ENCODE measurements around the gene CLMN.

CLMN gene

GRCh38 chr14:95192311-95192710 lies 127.4 kb downstream of the CLMN start:
- Histone ChIP-seq H3K36me3 (ENCODE audit: insufficient read depth, low read length) (no peaks in the 10 kb centered on the region), H3K4me3 (no peak overlapping the region), H3K27ac (no peak overlapping the region), H3K9me3 (ENCODE audit: low read depth, low read length) (no peaks in the 10 kb centered on the region; the same call in 1 of the 2 replicates), H3K9ac (ENCODE audit: insufficient read length) (no peak overlapping the region)
- no peak for DNase-seq (ENCODE audit: low read depth, low spot score)
- TF ChIP-seq POLR2AphosphoS5 (IDR thresholded peaks at IDR 0.05; ENCODE audit: borderline replicate concordance, low read depth, low read length) (no peak), FOXP2 (optimal IDR thresholded peaks at IDR 0.05; ENCODE audit: control extremely low read depth, extremely low read length, insufficient read depth) (no peak), EZH2 (IDR thresholded peaks at IDR 0.05) (no peak)

- Histone ChIP-seq H3K4me3 (no peak overlapping the region), H3K27ac (no peak overlapping the region), H3K36me3 (ENCODE audit: insufficient read depth, low read length) (no peaks in the 10 kb centered on the region), H3K9me3 (ENCODE audit: low read depth, low read length) (no peaks in the 10 kb centered on the region; the same call in 1 of the 2 replicates), H3K9ac (ENCODE audit: insufficient read length) (no peak overlapping the region)
- no peak for TF ChIP-seq FOXP2 (optimal IDR thresholded peaks at IDR 0.05; ENCODE audit: control extremely low read depth, extremely low read length, insufficient read depth)
- TF ChIP-seq POLR2AphosphoS5 (IDR thresholded peaks at IDR 0.05; ENCODE audit: borderline replicate concordance, low read depth, low read length) = no peak
- TF ChIP-seq EZH2 (IDR thresholded peaks at IDR 0.05) = no peak
- DNase-seq (ENCODE audit: low read depth, low spot score) = no peak
Measured at GRCh38 chr14:95191445-95192199, 128.1 kb downstream of the CLMN start.

GRCh38 chr14:95190857-95191256 lies 128.9 kb downstream of the CLMN start:
- Histone ChIP-seq H3K27ac (no peak overlapping the region), H3K9ac (ENCODE audit: insufficient read length) (no peak overlapping the region), H3K9me3 (ENCODE audit: low read depth, low read length) (no peaks in the 10 kb centered on the region; the same call in 1 of the 2 replicates), H3K4me3 (no peak overlapping the region), H3K36me3 (ENCODE audit: insufficient read depth, low read length) (no peaks in the 10 kb centered on the region)
- DNase-seq (ENCODE audit: low read depth, low spot score) = no peak
- no peak for TF ChIP-seq FOXP2 (optimal IDR thresholded peaks at IDR 0.05; ENCODE audit: control extremely low read depth, extremely low read length, insufficient read depth)
- TF ChIP-seq EZH2 (IDR thresholded peaks at IDR 0.05) = no peak
- no peak for TF ChIP-seq POLR2AphosphoS5 (IDR thresholded peaks at IDR 0.05; ENCODE audit: borderline replicate concordance, low read depth, low read length)

GRCh38 chr14:95190346-95190840 lies 129.3 kb downstream of the CLMN start:
- Histone ChIP-seq H3K9ac (ENCODE audit: insufficient read length) (no peak overlapping the region), H3K36me3 (ENCODE audit: insufficient read depth, low read length) (no peaks in the 10 kb centered on the region)
- no peak for DNase-seq (ENCODE audit: low read depth, low spot score)

GRCh38 chr14:95189367-95190132 lies 130.2 kb downstream of the CLMN start:
- peak overlapping the region; percentile 7; the same call in 1 of the 2 replicates for H3K27ac ChIP-seq
- H3K9ac ChIP-seq (ENCODE audit: insufficient read length) = no peak overlapping the region
- H3K4me3 ChIP-seq = no peak overlapping the region
- TF ChIP-seq EZH2 (IDR thresholded peaks at IDR 0.05) (no peak), POLR2AphosphoS5 (IDR thresholded peaks at IDR 0.05; ENCODE audit: borderline replicate concordance, low read depth, low read length) (no peak), FOXP2 (optimal IDR thresholded peaks at IDR 0.05; ENCODE audit: control extremely low read depth, extremely low read length, insufficient read depth) (no peak)
- no peaks in the 10 kb centered on the region for H3K36me3 ChIP-seq (ENCODE audit: insufficient read depth, low read length)
- no peaks in the 10 kb centered on the region; the same call in 1 of the 2 replicates for H3K9me3 ChIP-seq (ENCODE audit: low read depth, low read length)
- no peak for DNase-seq (ENCODE audit: low read depth, low spot score)

More at GRCh38 chr14:95190346-95190840, 129.3 kb downstream of the CLMN start:
- no peak overlapping the region for H3K4me3 ChIP-seq
- H3K27ac ChIP-seq = no peak overlapping the region
- no peaks in the 10 kb centered on the region; the same call in 1 of the 2 replicates for H3K9me3 ChIP-seq (ENCODE audit: low read depth, low read length)
- TF ChIP-seq FOXP2 (optimal IDR thresholded peaks at IDR 0.05; ENCODE audit: control extremely low read depth, extremely low read length, insufficient read depth) = no peak
- TF ChIP-seq POLR2AphosphoS5 (IDR thresholded peaks at IDR 0.05; ENCODE audit: borderline replicate concordance, low read depth, low read length) = no peak
- no peak for TF ChIP-seq EZH2 (IDR thresholded peaks at IDR 0.05)

- H3K9me3 ChIP-seq (ENCODE audit: low read depth, low read length) = no peaks in the 10 kb centered on the region; the same call in 1 of the 2 replicates
- no peak for DNase-seq (ENCODE audit: low read depth, low spot score)
Measured at GRCh38 chr14:95188380-95188779, 131.3 kb downstream of the CLMN start.

GRCh38 chr14:95185767-95186392 lies 133.8 kb downstream of the CLMN start:
- no peak for TF ChIP-seq EZH2 (IDR thresholded peaks at IDR 0.05)
- TF ChIP-seq POLR2AphosphoS5 (IDR thresholded peaks at IDR 0.05; ENCODE audit: borderline replicate concordance, low read depth, low read length) = no peak
- TF ChIP-seq FOXP2 (optimal IDR thresholded peaks at IDR 0.05; ENCODE audit: control extremely low read depth, extremely low read length, insufficient read depth) = no peak
- peak overlapping the region; percentile 94 for H3K27ac ChIP-seq
- H3K9ac ChIP-seq (ENCODE audit: insufficient read length) = peak overlapping the region; percentile 57
- no peak for DNase-seq (ENCODE audit: low read depth, low spot score)
- peak overlapping the region; percentile 68 for H3K4me3 ChIP-seq
- no peaks in the 10 kb centered on the region for H3K36me3 ChIP-seq (ENCODE audit: insufficient read depth, low read length)
- no peaks in the 10 kb centered on the region; the same call in 1 of the 2 replicates for H3K9me3 ChIP-seq (ENCODE audit: low read depth, low read length)

More at GRCh38 chr14:95188380-95188779, 131.3 kb downstream of the CLMN start:
- TF ChIP-seq EZH2 (IDR thresholded peaks at IDR 0.05) (no peak), FOXP2 (optimal IDR thresholded peaks at IDR 0.05; ENCODE audit: control extremely low read depth, extremely low read length, insufficient read depth) (no peak), POLR2AphosphoS5 (IDR thresholded peaks at IDR 0.05; ENCODE audit: borderline replicate concordance, low read depth, low read length) (no peak)
- H3K9ac ChIP-seq (ENCODE audit: insufficient read length) = no peak overlapping the region
- H3K36me3 ChIP-seq (ENCODE audit: insufficient read depth, low read length) = no peaks in the 10 kb centered on the region
- H3K4me3 ChIP-seq = no peak overlapping the region
- no peak overlapping the region for H3K27ac ChIP-seq
